T-helper 2 cell treated with Interferon-gamma antibody and Interleukin-4, amounts not matched to agents 5 μg/mL and 100 μg/mL, for 36 hours (primary cell): ENCODE data around the gene IL4I1.

ENCODE experiments used
- DNase-seq: peaks from one replicate; pipeline ENCODE4 v3.0.0; 2021; ENCODE audit warnings: low spot score
- H3K27ac Mint-ChIP-seq: one replicate; pipeline ENCODE4 v1.8.0; 2021; ENCODE audit warnings: mild to moderate bottlenecking, mixed read lengths
- H3K27me3 Mint-ChIP-seq: one replicate; pipeline ENCODE4 v1.8.0; 2021; ENCODE audit warnings: low read depth, mixed read lengths
- H3K36me3 Mint-ChIP-seq: one replicate; pipeline ENCODE4 v1.8.0; 2021; ENCODE audit warnings: low read depth, mixed read lengths
- H3K4me1 Mint-ChIP-seq: one replicate; pipeline ENCODE4 v1.8.0; 2021; ENCODE audit warnings: low read depth, mixed read lengths
- H3K4me3 Mint-ChIP-seq: one replicate; pipeline ENCODE4 v1.8.0; 2022; ENCODE audit warnings: mild to moderate bottlenecking, moderate library complexity, mixed read lengths
- H3K9me3 Mint-ChIP-seq: one replicate; pipeline ENCODE4 v1.8.0; 2021; ENCODE audit warnings: mixed read lengths

Gene IL4I1

GRCh38 chr19:49844138-49845095 lies 52.3 kb downstream of the IL4I1 start:
- Mint-ChIP-seq H3K27ac (no peak overlapping the region), H3K4me1 (peaks cover 16% of the 10 kb centered on the region), H3K9me3 (peaks cover 4% of the 10 kb centered on the region), H3K4me3 (no peak overlapping the region), H3K27me3 (peaks cover 3% of the 10 kb centered on the region), H3K36me3 (peaks cover 4% of the 10 kb centered on the region)
- no peak for DNase-seq

GRCh38 chr19:49843265-49843664 lies 53.4 kb downstream of the IL4I1 start:
- DNase-seq, result no peak
- Mint-ChIP-seq H3K27me3 (peaks cover 3% of the 10 kb centered on the region), H3K9me3 (no peaks in the 10 kb centered on the region), H3K4me1 (peaks cover 6% of the 10 kb centered on the region), H3K27ac (no peak overlapping the region), H3K36me3 (peaks cover 9% of the 10 kb centered on the region), H3K4me3 (no peak overlapping the region)

- H3K4me1 Mint-ChIP-seq, result no peaks in the 10 kb centered on the region
- H3K9me3 Mint-ChIP-seq, result no peaks in the 10 kb centered on the region
- H3K27ac Mint-ChIP-seq, result no peak overlapping the region
- H3K36me3 Mint-ChIP-seq, result peaks cover 17% of the 10 kb centered on the region
- DNase-seq, result no peak
- H3K27me3 Mint-ChIP-seq, result no peaks in the 10 kb centered on the region
- H3K4me3 Mint-ChIP-seq, result no peak overlapping the region
These were observed 55.9 kb downstream of the IL4I1 start for GRCh38 chr19:49840736-49841249.

- DNase-seq, result no peak
- Mint-ChIP-seq H3K27ac (no peak overlapping the region), H3K4me1 (no peaks in the 10 kb centered on the region), H3K27me3 (no peaks in the 10 kb centered on the region), H3K9me3 (no peaks in the 10 kb centered on the region), H3K4me3 (no peak overlapping the region), H3K36me3 (peaks cover 17% of the 10 kb centered on the region)
These were observed 56.4 kb downstream of the IL4I1 start for GRCh38 chr19:49840321-49840720.

GRCh38 chr19:49839713-49840112 lies 57.0 kb downstream of the IL4I1 start:
- peaks cover 22% of the 10 kb centered on the region for H3K36me3 Mint-ChIP-seq
- no peak for DNase-seq
- no peaks in the 10 kb centered on the region for H3K4me1 Mint-ChIP-seq
- H3K4me3 Mint-ChIP-seq, result no peak overlapping the region
- H3K9me3 Mint-ChIP-seq, result no peaks in the 10 kb centered on the region
- no peak overlapping the region for H3K27ac Mint-ChIP-seq
- H3K27me3 Mint-ChIP-seq, result no peaks in the 10 kb centered on the region
